ENCODE measurements around the gene ABLIM3.

- no peak for TF ChIP-seq GATA2 (IDR thresholded peaks at IDR 0.05; ENCODE audit: low read depth, low read length)
- no peak for TF ChIP-seq GATA3 (IDR thresholded peaks at IDR 0.05; ENCODE audit: low read depth, low read length)
Observed at GRCh38 chr5:149221731-149222342, 80.5 kb downstream of the ABLIM3 start.

All from SH-SY5Y (cell line).